GM18519 (cell line): ENCODE results near the gene ATOH8.

Experiments
- ATAC-seq: cut with Tn5 transposase; IDR thresholded peaks from one replicate; pipeline ENCODE4 v1.9.1; 2021; ENCODE audit warnings: mild to moderate bottlenecking, moderate library complexity; ENCODE audit not compliant: unreplicated experiment, low FRiP score

ATOH8 gene

GRCh38 chr2:85780316-85781012, 26.7 kb downstream of the ATOH8 start:
- no peak for ATAC-seq

GRCh38 chr2:85781013-85781332, 27.2 kb downstream of the ATOH8 start:
- no peak for ATAC-seq

GRCh38 chr2:85783796-85784195, 30.0 kb downstream of the ATOH8 start:
- no peak for ATAC-seq

- no peak for ATAC-seq
Observed at GRCh38 chr2:85784474-85784986, 30.7 kb downstream of the ATOH8 start.

- no peak for ATAC-seq
Observed at GRCh38 chr2:85785027-85785822, 31.4 kb downstream of the ATOH8 start.

GRCh38 chr2:85785871-85786270, 32.1 kb downstream of the ATOH8 start:
- no peak for ATAC-seq

GRCh38 chr2:85786444-85786843, 32.7 kb downstream of the ATOH8 start:
- no peak for ATAC-seq

GRCh38 chr2:85786865-85787264, 33.1 kb downstream of the ATOH8 start:
- no peak for ATAC-seq

- ATAC-seq: no peak
Observed at GRCh38 chr2:85787282-85787980, 33.6 kb downstream of the ATOH8 start.

GRCh38 chr2:85787981-85788340, 34.2 kb downstream of the ATOH8 start:
- ATAC-seq: no peak

- no peak for ATAC-seq
Observed at GRCh38 chr2:85788603-85789002, 34.8 kb downstream of the ATOH8 start.

- ATAC-seq: no peak
Observed at GRCh38 chr2:85789271-85789670, 35.5 kb downstream of the ATOH8 start.

GRCh38 chr2:85790032-85790431, 36.2 kb downstream of the ATOH8 start:
- ATAC-seq: no peak

- no peak for ATAC-seq
Observed at GRCh38 chr2:85790499-85791188, 36.9 kb downstream of the ATOH8 start.

GRCh38 chr2:85791704-85792565, 38.1 kb downstream of the ATOH8 start:
- ATAC-seq: no peak

GRCh38 chr2:85792783-85793441, 39.1 kb downstream of the ATOH8 start:
- ATAC-seq: no peak

- no peak for ATAC-seq
Observed at GRCh38 chr2:85793584-85793983, 39.8 kb downstream of the ATOH8 start.

GRCh38 chr2:85794038-85794441, 40.2 kb downstream of the ATOH8 start:
- no peak for ATAC-seq

- ATAC-seq: no peak
Observed at GRCh38 chr2:85794491-85795121, 40.8 kb downstream of the ATOH8 start.
